ES-I3 (cell line): Measurements from ENCODE around the gene CACNG7.

Source experiments
- H3K36me3 ChIP-seq: 2 replicates; pipeline ENCODE4 v1.6.1; 2013; ENCODE audit warnings: mild to moderate bottlenecking, low read length, control low read depth, moderate library complexity; ENCODE audit not compliant: insufficient read depth
- H3K4me1 ChIP-seq: 2 replicates; pipeline ENCODE4 v1.6.1; 2013; ENCODE audit warnings: mild to moderate bottlenecking, control low read depth, low read length; ENCODE audit not compliant: insufficient read depth
- H3K9ac ChIP-seq: 2 replicates; pipeline ENCODE4 v1.6.1; 2013; ENCODE audit warnings: low read depth, mild to moderate bottlenecking, low read length, moderate library complexity
- H3K9me3 ChIP-seq: 2 replicates; pipeline ENCODE4 v1.6.1; 2013; ENCODE audit warnings: mild to moderate bottlenecking, low read length, moderate library complexity; ENCODE audit not compliant: control insufficient read depth, insufficient read depth

CACNG7 gene

GRCh38 chr19:53884256-53884655, 24.8 kb upstream of the CACNG7 start:
- Histone ChIP-seq H3K4me1 (peaks cover 9% of the 10 kb centered on the region), H3K9me3 (no peaks in the 10 kb centered on the region), H3K36me3 (no peaks in the 10 kb centered on the region), H3K9ac (peak overlapping the region; percentile 29; the same call in 1 of the 2 replicates)

- no peaks in the 10 kb centered on the region for H3K9me3 ChIP-seq
- no peak overlapping the region for H3K9ac ChIP-seq
- no peaks in the 10 kb centered on the region for H3K36me3 ChIP-seq
- H3K4me1 ChIP-seq = peaks cover 9% of the 10 kb centered on the region
These were observed 24.0 kb upstream of the CACNG7 start for GRCh38 chr19:53885036-53885435.

- H3K9me3 ChIP-seq = no peaks in the 10 kb centered on the region
- no peak overlapping the region for H3K9ac ChIP-seq
- no peaks in the 10 kb centered on the region for H3K36me3 ChIP-seq
- H3K4me1 ChIP-seq = peaks cover 3% of the 10 kb centered on the region; the same call in 1 of the 2 replicates
These were observed 16.6 kb upstream of the CACNG7 start for GRCh38 chr19:53892301-53892980.

- Histone ChIP-seq H3K9me3 (no peaks in the 10 kb centered on the region), H3K4me1 (peaks cover 3% of the 10 kb centered on the region; the same call in 1 of the 2 replicates), H3K36me3 (no peaks in the 10 kb centered on the region), H3K9ac (no peak overlapping the region)
These were observed 16.1 kb upstream of the CACNG7 start for GRCh38 chr19:53892981-53893325.

- H3K9ac ChIP-seq = no peak overlapping the region
- H3K9me3 ChIP-seq = no peaks in the 10 kb centered on the region
- H3K36me3 ChIP-seq = no peaks in the 10 kb centered on the region
- H3K4me1 ChIP-seq = peaks cover 3% of the 10 kb centered on the region; the same call in 1 of the 2 replicates
These were observed 14.4 kb upstream of the CACNG7 start for GRCh38 chr19:53894707-53895106.

GRCh38 chr19:53896682-53897081, 12.4 kb upstream of the CACNG7 start:
- no peaks in the 10 kb centered on the region for H3K9me3 ChIP-seq
- H3K4me1 ChIP-seq = peaks cover 3% of the 10 kb centered on the region; the same call in 1 of the 2 replicates
- H3K36me3 ChIP-seq = no peaks in the 10 kb centered on the region
- H3K9ac ChIP-seq = no peak overlapping the region

GRCh38 chr19:53897459-53897858, 11.6 kb upstream of the CACNG7 start:
- no peaks in the 10 kb centered on the region for H3K9me3 ChIP-seq
- peaks cover 3% of the 10 kb centered on the region; the same call in 1 of the 2 replicates for H3K4me1 ChIP-seq
- no peak overlapping the region for H3K9ac ChIP-seq
- H3K36me3 ChIP-seq = no peaks in the 10 kb centered on the region

GRCh38 chr19:53898166-53898565, 10.9 kb upstream of the CACNG7 start:
- no peaks in the 10 kb centered on the region for H3K36me3 ChIP-seq
- H3K9me3 ChIP-seq = no peaks in the 10 kb centered on the region
- peaks cover 3% of the 10 kb centered on the region; the same call in 1 of the 2 replicates for H3K4me1 ChIP-seq
- peak overlapping the region; percentile 68; the same call in 1 of the 2 replicates for H3K9ac ChIP-seq

GRCh38 chr19:53898636-53899341, 10.3 kb upstream of the CACNG7 start:
- Histone ChIP-seq H3K36me3 (no peaks in the 10 kb centered on the region), H3K4me1 (peaks cover 3% of the 10 kb centered on the region; the same call in 1 of the 2 replicates), H3K9ac (peak overlapping the region; percentile 68; the same call in 1 of the 2 replicates), H3K9me3 (no peaks in the 10 kb centered on the region)

- no peaks in the 10 kb centered on the region for H3K36me3 ChIP-seq
- H3K9ac ChIP-seq = no peak overlapping the region
- no peaks in the 10 kb centered on the region for H3K9me3 ChIP-seq
- H3K4me1 ChIP-seq = peaks cover 3% of the 10 kb centered on the region; the same call in 1 of the 2 replicates
These were observed 8.8 kb upstream of the CACNG7 start for GRCh38 chr19:53900191-53900860.

GRCh38 chr19:53903055-53903680, 5.9 kb upstream of the CACNG7 start:
- Histone ChIP-seq H3K4me1 (no peaks in the 10 kb centered on the region; the same call in 1 of the 2 replicates), H3K36me3 (no peaks in the 10 kb centered on the region), H3K9ac (no peak overlapping the region), H3K9me3 (no peaks in the 10 kb centered on the region)

GRCh38 chr19:53904909-53905308, 4.2 kb upstream of the CACNG7 start:
- no peaks in the 10 kb centered on the region for H3K9me3 ChIP-seq
- H3K36me3 ChIP-seq = no peaks in the 10 kb centered on the region
- H3K9ac ChIP-seq = no peak overlapping the region
- H3K4me1 ChIP-seq = no peaks in the 10 kb centered on the region; the same call in 1 of the 2 replicates

- no peaks in the 10 kb centered on the region for H3K36me3 ChIP-seq
- H3K4me1 ChIP-seq = no peaks in the 10 kb centered on the region; the same call in none of the 2 replicates
- H3K9me3 ChIP-seq = no peaks in the 10 kb centered on the region
- H3K9ac ChIP-seq = no peak overlapping the region
These were observed 3.3 kb upstream of the CACNG7 start for GRCh38 chr19:53905787-53906186.
